Prostate gland (tissue), 2 donors: ENCODE data around the gene NEURL1.

ENCODE experiments used
- POLR2A ChIP-seq: fragments of 450-650 bp; IDR thresholded peaks from one replicate; pipeline ENCODE4 v1.6.1; 2016; ENCODE audit warnings: antibody characterized with exemption, mild to moderate bottlenecking
- POLR2AphosphoS5 ChIP-seq: sonication (generic); formaldehyde crosslinking; IDR thresholded peaks from one replicate; pipeline ENCODE4 v1.6.1; 2017; ENCODE audit warnings: antibody characterized with exemption
- TF ChIP-seq, protein P1 (sequence below), 4 experiments: fragments of 200-600 bp in 2 of 4; fragments of 450-650 bp in 2 of 4; sonication (generic) in 2 of 4; IDR thresholded peaks; 1 replicate in 3 of 4; 2 replicates in 1 of 4; pipeline ENCODE4 v1.5.1; 2016 to 2019; ENCODE audit warnings: antibody characterized with exemption in 4 of 4, mild to moderate bottlenecking in 2 of 4, moderate library complexity in 2 of 4

DNA sequence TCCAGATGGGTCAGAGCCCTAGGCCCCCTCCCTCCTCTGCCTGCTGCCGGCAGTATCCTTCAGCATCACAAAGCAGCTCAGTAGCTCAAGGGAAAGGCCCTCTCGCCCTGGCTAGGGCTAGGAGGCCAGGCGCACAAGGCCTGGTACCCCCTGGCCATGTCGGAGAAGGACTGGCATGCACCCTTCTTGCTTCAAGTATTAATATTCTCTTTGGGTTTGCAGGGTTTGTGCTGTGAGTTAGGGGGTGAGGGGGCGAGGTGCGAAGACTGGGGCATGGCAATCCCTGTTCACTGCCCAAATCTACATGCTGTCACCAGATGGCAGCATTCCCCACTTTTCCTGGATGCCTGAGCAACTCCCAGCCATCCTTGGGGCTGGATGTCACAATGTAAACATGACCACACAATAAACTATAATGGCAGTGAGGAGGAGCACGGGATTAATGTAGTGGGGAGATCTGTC is 105.2 kb downstream of the NEURL1 start:
- TF ChIP-seq, protein P1, sequence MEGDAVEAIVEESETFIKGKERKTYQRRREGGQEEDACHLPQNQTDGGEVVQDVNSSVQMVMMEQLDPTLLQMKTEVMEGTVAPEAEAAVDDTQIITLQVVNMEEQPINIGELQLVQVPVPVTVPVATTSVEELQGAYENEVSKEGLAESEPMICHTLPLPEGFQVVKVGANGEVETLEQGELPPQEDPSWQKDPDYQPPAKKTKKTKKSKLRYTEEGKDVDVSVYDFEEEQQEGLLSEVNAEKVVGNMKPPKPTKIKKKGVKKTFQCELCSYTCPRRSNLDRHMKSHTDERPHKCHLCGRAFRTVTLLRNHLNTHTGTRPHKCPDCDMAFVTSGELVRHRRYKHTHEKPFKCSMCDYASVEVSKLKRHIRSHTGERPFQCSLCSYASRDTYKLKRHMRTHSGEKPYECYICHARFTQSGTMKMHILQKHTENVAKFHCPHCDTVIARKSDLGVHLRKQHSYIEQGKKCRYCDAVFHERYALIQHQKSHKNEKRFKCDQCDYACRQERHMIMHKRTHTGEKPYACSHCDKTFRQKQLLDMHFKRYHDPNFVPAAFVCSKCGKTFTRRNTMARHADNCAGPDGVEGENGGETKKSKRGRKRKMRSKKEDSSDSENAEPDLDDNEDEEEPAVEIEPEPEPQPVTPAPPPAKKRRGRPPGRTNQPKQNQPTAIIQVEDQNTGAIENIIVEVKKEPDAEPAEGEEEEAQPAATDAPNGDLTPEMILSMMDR (IDR thresholded peaks at IDR 0.05), result peak; percentile 52 to 86 (median 76)
- TF ChIP-seq POLR2AphosphoS5, result peak; percentile 74
- TF ChIP-seq POLR2A, result no peak
